Body of pancreas (tissue), 4 donors: Measurements from ENCODE around the gene TET3.

Experiments used
- CTCF ChIP-seq, 7 experiments: fragments of 450-650 bp in 4 of 7; fragments of 200-600 bp in 3 of 7; sonication (generic) in 3 of 7; IDR thresholded peaks; one replicate each; pipeline ENCODE4 v1.5.1; 2016 to 2019; ENCODE audit warnings: antibody characterized with exemption in 7 of 7
- POLR2A ChIP-seq, 3 donors: fragments of 450-650 bp; IDR thresholded peaks; one replicate each; pipeline ENCODE4 v1.6.1; 2016; ENCODE audit warnings: antibody characterized with exemption in 3 of 3, mild to moderate bottlenecking in 2 of 3

DNA sequence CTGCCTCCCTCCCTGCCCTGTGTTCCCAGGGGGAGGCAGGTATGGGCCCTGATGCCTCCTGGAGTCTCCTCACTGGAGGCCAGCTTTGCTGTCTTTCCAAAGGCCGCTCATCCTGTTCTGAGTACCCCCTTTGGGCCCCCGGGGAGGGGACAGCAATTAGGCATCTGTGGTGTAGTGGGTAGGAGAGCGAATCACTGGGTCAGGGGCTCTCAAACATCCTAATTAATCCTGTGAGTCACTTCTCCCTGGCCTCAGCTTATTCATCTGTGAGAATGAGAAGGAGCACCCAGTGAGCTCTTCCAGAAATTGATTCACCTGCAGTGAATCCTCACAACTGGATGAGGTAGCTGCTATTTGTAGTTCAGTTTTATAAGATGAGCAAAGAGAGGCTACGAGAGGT is 16.4 kb downstream of the TET3 start:
- TF ChIP-seq POLR2A (IDR thresholded peaks at IDR 0.05) (no peak), CTCF (IDR thresholded peaks at IDR 0.05) (no peak)
